Neural cell (in vitro differentiated cells): ENCODE data around the gene STC2. TPM values are rescaled to one million over a fixed set of nuclear protein-coding genes. Genes with fewer than 3 reads are reported as not detected.

Experiments used
- H2AFZ ChIP-seq: fragments of 200-600, 300-800 bp; sonication (generic), shearing (Covaris generic); 2 replicates; pipeline ENCODE4 v1.6.0; 2014; ENCODE audit warnings: low read depth, mild to moderate bottlenecking, antibody characterized with exemption, low read length, moderate library complexity
- H3F3A ChIP-seq: fragments of 200-600 bp; shearing (Covaris generic); 2 replicates; pipeline ENCODE4 v1.6.1; 2016; ENCODE audit warnings: mild to moderate bottlenecking, moderate library complexity, mixed read lengths, antibody characterized with exemption, low read length; ENCODE audit not compliant: insufficient read depth, poor library complexity, severe bottlenecking
- H3K27ac ChIP-seq: fragments of 200-600, 300-800 bp; sonication (generic), shearing (Covaris generic); 2 replicates; pipeline ENCODE4 v1.5.1; 2014; ENCODE audit warnings: mild to moderate bottlenecking, low read length, moderate library complexity
- H3K27me3 ChIP-seq: fragments of 300-800, 200-600 bp; sonication (generic), shearing (Covaris generic); 2 replicates; pipeline ENCODE4 v1.6.0; 2014; ENCODE audit warnings: mild to moderate bottlenecking, low read depth, low read length, moderate library complexity; ENCODE audit not compliant: insufficient read depth
- H3K36me3 ChIP-seq: fragments of 300-800, 200-600 bp; sonication (generic), shearing (Covaris generic); 2 replicates; pipeline ENCODE4 v1.5.1; 2014; ENCODE audit warnings: mild to moderate bottlenecking, antibody characterized with exemption, low read length, moderate library complexity; ENCODE audit not compliant: insufficient read depth
- H3K4me2 ChIP-seq: fragments of 300-800, 200-600 bp; sonication (generic), shearing (Covaris generic); 2 replicates; pipeline ENCODE4 v1.6.0; 2014; ENCODE audit warnings: mild to moderate bottlenecking, low read length
- H3K4me3 ChIP-seq: fragments of 300-800, 200-600 bp; sonication (generic), shearing (Covaris generic); 2 replicates; pipeline ENCODE4 v1.5.1; 2014; ENCODE audit warnings: mild to moderate bottlenecking, low read length, moderate library complexity
- H3K79me2 ChIP-seq: fragments of 200-600 bp; shearing (Covaris generic); replicated peaks from 2 replicates; pipeline ENCODE4 v1.6.0; 2014; ENCODE audit warnings: mild to moderate bottlenecking, low read length, moderate library complexity; ENCODE audit not compliant: insufficient read depth
- H3K9ac ChIP-seq: fragments of 300-800, 200-600 bp; sonication (generic), shearing (Covaris generic); 2 replicates; pipeline ENCODE4 v1.6.1; 2016; ENCODE audit warnings: mild to moderate bottlenecking, low read length, mixed read lengths
- H3K9me2 ChIP-seq: fragments of 200-600 bp; shearing (Covaris generic); 2 replicates; pipeline ENCODE4 v1.6.1; 2016; ENCODE audit warnings: mild to moderate bottlenecking, low read length, mixed read lengths; ENCODE audit not compliant: insufficient read depth
- H3K9me3 ChIP-seq: fragments of 200-600, 300-800 bp; sonication (generic), shearing (Covaris generic); 2 replicates; pipeline ENCODE4 v1.6.1; 2016; ENCODE audit warnings: mild to moderate bottlenecking, mixed run types, low read length, moderate library complexity, mixed read lengths
- H4K20me1 ChIP-seq: fragments of 200-600 bp; shearing (Covaris generic); 2 replicates; pipeline ENCODE4 v1.6.1; 2016; ENCODE audit warnings: mild to moderate bottlenecking, mixed run types; ENCODE audit not compliant: insufficient read depth
- EP300 ChIP-seq: fragments of 450-650 bp; conservative IDR thresholded peaks from 2 replicates; pipeline ENCODE4 v1.6.1; 2014; ENCODE audit warnings: antibody characterized with exemption, mild to moderate bottlenecking, moderate library complexity; ENCODE audit not compliant: poor library complexity, severe bottlenecking
- EZH2 ChIP-seq: fragments of 200-600, 300-800 bp; shearing (Covaris generic), sonication (generic); IDR thresholded peaks from 2 replicates; pipeline ENCODE4 v1.6.1; 2014; ENCODE audit warnings: antibody characterized with exemption, low read length, borderline replicate concordance, mild to moderate bottlenecking; ENCODE audit not compliant: insufficient read depth, poor library complexity, severe bottlenecking
- MXI1 ChIP-seq: fragments of 450-650 bp; conservative IDR thresholded peaks from 2 replicates; pipeline ENCODE4 v1.6.1; 2014; ENCODE audit warnings: antibody characterized with exemption, mild to moderate bottlenecking; ENCODE audit not compliant: poor library complexity, severe bottlenecking
- POLR2AphosphoS5 ChIP-seq: IDR thresholded peaks from 2 replicates; pipeline ENCODE4 v1.6.1; 2012
- RAD21 ChIP-seq: fragments of 450-650 bp; conservative IDR thresholded peaks from 2 replicates; pipeline ENCODE4 v1.6.1; 2014; ENCODE audit warnings: antibody characterized with exemption, mild to moderate bottlenecking, moderate library complexity
- SMC3 ChIP-seq: fragments of 450-650 bp; conservative IDR thresholded peaks from 2 replicates; pipeline ENCODE4 v1.6.1; 2014; ENCODE audit warnings: antibody characterized with exemption, mild to moderate bottlenecking, moderate library complexity; ENCODE audit not compliant: poor library complexity
- TAF1 ChIP-seq: IDR thresholded peaks from 2 replicates; pipeline ENCODE4 v1.6.1; 2012; ENCODE audit warnings: low read depth
- polyA plus RNA-seq: library from polyadenylated mRNA; depleted of rRNA; stranded (reverse); fragments of >200 nt; gene quantifications from 2 replicates; pipeline ENCODE4 v1.2.3, GENCODE V29; 2014
- TF ChIP-seq, protein P1 (sequence below): fragments of 450-650 bp; IDR thresholded peaks from 2 replicates; pipeline ENCODE4 v1.5.1; 2014; ENCODE audit warnings: antibody characterized with exemption, mild to moderate bottlenecking, moderate library complexity; ENCODE audit not compliant: poor library complexity, severe bottlenecking
- TF ChIP-seq, protein P2 (sequence below): IDR thresholded peaks from 2 replicates; pipeline ENCODE4 v1.6.1; 2012; ENCODE audit warnings: borderline replicate concordance

STC2 gene
- polyA plus RNA-seq, 1 donor from 2014 or later = 0.09 TPM

DNA sequence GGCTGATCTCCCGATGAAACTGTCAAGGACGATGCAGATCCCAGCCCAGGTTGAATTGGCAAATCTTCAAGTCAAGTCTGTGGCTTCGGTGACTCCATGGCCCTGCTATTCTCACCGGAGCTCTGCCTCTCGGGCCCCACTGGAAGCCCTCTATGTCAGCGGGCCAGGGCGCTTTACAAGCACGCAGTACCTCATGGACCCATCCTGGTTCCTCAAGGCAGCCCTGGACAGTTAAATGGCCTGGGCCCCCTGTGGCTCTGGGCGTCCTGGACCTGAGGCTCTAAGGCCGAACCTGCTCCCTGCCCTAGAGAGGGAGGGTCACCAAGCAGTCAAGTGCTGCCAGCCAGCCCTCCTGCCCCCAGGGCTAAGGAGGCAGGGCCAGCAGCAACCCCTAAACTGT is 45.3 kb downstream of the STC2 start:
- H3F3A ChIP-seq = no peaks in the 10 kb centered on the region
- no peak overlapping the region for H3K4me3 ChIP-seq
- no peaks in the 10 kb centered on the region for H3K36me3 ChIP-seq
- H3K4me2 ChIP-seq = no peak overlapping the region
- no peak overlapping the region for H3K27ac ChIP-seq
- no peaks in the 10 kb centered on the region for H3K79me2 ChIP-seq
- peaks cover 26% of the 10 kb centered on the region for H3K27me3 ChIP-seq
- TF ChIP-seq, protein P1, sequence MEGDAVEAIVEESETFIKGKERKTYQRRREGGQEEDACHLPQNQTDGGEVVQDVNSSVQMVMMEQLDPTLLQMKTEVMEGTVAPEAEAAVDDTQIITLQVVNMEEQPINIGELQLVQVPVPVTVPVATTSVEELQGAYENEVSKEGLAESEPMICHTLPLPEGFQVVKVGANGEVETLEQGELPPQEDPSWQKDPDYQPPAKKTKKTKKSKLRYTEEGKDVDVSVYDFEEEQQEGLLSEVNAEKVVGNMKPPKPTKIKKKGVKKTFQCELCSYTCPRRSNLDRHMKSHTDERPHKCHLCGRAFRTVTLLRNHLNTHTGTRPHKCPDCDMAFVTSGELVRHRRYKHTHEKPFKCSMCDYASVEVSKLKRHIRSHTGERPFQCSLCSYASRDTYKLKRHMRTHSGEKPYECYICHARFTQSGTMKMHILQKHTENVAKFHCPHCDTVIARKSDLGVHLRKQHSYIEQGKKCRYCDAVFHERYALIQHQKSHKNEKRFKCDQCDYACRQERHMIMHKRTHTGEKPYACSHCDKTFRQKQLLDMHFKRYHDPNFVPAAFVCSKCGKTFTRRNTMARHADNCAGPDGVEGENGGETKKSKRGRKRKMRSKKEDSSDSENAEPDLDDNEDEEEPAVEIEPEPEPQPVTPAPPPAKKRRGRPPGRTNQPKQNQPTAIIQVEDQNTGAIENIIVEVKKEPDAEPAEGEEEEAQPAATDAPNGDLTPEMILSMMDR = no peak
- TF ChIP-seq POLR2AphosphoS5 (no peak), SMC3 (no peak), TAF1 (no peak), EP300 (no peak), EZH2 (no peak), MXI1 (no peak), RAD21 (no peak)
- TF ChIP-seq, protein P2, sequence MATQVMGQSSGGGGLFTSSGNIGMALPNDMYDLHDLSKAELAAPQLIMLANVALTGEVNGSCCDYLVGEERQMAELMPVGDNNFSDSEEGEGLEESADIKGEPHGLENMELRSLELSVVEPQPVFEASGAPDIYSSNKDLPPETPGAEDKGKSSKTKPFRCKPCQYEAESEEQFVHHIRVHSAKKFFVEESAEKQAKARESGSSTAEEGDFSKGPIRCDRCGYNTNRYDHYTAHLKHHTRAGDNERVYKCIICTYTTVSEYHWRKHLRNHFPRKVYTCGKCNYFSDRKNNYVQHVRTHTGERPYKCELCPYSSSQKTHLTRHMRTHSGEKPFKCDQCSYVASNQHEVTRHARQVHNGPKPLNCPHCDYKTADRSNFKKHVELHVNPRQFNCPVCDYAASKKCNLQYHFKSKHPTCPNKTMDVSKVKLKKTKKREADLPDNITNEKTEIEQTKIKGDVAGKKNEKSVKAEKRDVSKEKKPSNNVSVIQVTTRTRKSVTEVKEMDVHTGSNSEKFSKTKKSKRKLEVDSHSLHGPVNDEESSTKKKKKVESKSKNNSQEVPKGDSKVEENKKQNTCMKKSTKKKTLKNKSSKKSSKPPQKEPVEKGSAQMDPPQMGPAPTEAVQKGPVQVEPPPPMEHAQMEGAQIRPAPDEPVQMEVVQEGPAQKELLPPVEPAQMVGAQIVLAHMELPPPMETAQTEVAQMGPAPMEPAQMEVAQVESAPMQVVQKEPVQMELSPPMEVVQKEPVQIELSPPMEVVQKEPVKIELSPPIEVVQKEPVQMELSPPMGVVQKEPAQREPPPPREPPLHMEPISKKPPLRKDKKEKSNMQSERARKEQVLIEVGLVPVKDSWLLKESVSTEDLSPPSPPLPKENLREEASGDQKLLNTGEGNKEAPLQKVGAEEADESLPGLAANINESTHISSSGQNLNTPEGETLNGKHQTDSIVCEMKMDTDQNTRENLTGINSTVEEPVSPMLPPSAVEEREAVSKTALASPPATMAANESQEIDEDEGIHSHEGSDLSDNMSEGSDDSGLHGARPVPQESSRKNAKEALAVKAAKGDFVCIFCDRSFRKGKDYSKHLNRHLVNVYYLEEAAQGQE = no peak
- H3K9me3 ChIP-seq = no peaks in the 10 kb centered on the region
- H2AFZ ChIP-seq = no peak overlapping the region
- no peaks in the 10 kb centered on the region for H3K9me2 ChIP-seq
- H3K9ac ChIP-seq = no peak overlapping the region
- no peaks in the 10 kb centered on the region for H4K20me1 ChIP-seq

DNA sequence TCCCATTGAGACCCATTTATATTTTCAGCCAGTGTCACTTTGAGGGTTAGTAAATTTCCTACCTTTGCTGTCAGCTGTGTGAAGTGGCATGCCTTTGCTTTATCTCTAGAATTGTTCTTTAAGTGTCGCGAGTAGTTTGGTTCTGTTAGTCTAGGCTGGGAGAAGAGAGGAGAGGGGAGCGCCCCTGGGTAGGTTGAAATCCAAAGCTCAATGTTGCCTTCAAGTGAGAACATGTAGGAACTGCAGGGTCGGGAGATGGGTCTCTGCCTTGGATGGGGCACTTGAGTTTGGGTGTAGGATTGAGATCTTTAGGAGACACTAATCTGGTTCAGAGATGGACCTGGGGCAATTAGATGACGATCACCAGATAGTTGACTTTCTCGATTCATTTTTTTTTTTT is 46.3 kb downstream of the STC2 start:
- Histone ChIP-seq H3K4me2 (no peak overlapping the region), H3K4me3 (no peak overlapping the region), H3K36me3 (no peaks in the 10 kb centered on the region), H3K9me2 (no peaks in the 10 kb centered on the region), H4K20me1 (no peaks in the 10 kb centered on the region), H2AFZ (no peak overlapping the region), H3K27me3 (peaks cover 26% of the 10 kb centered on the region), H3K27ac (no peak overlapping the region), H3K79me2 (no peaks in the 10 kb centered on the region), H3F3A (no peaks in the 10 kb centered on the region), H3K9ac (no peak overlapping the region), H3K9me3 (no peaks in the 10 kb centered on the region)
- TF ChIP-seq MXI1 = no peak
- no peak for TF ChIP-seq TAF1
- TF ChIP-seq EP300 = no peak
- TF ChIP-seq RAD21 = no peak
- TF ChIP-seq EZH2 = no peak
- TF ChIP-seq, protein P1 = no peak
- TF ChIP-seq SMC3 = no peak
- TF ChIP-seq POLR2AphosphoS5 = no peak
- TF ChIP-seq, protein P2 = no peak
